GM18951 (cell line): ENCODE data around the gene KCTD20.

Experiments
- POLR2A ChIP-seq: IDR thresholded peaks from 4 replicates; pipeline ENCODE4 v1.6.1; 2011; ENCODE audit warnings: mild to moderate bottlenecking; ENCODE audit not compliant: insufficient read length, insufficient read depth; ENCODE audit errors: extremely low read depth
- in situ Hi-C: fragments of 300-500 bp; cut with MboI; formaldehyde crosslinking; loops from one replicate; pipeline ENCODE4 v1.12.0; 2022; ENCODE audit warnings: low sequenced_read_pairs, mixed read lengths, inconsistent platforms; ENCODE audit not compliant: unreplicated experiment

Gene KCTD20

GRCh38 chr6:36492621-36493020 is 49.8 kb downstream of the KCTD20 start:
- no peak for TF ChIP-seq POLR2A
- in situ Hi-C loops, result no loop called here

GRCh38 chr6:36493319-36493718 is 50.5 kb downstream of the KCTD20 start:
- no peak for TF ChIP-seq POLR2A
- in situ Hi-C loops, result no loop called here

- TF ChIP-seq POLR2A, result no peak
- in situ Hi-C loops, result no loop called here
Measured at GRCh38 chr6:36493859-36494258, 51.1 kb downstream of the KCTD20 start.

- in situ Hi-C loops, result no loop called here
- TF ChIP-seq POLR2A, result no peak
Measured at GRCh38 chr6:36495086-36495485, 52.3 kb downstream of the KCTD20 start.

DNA sequence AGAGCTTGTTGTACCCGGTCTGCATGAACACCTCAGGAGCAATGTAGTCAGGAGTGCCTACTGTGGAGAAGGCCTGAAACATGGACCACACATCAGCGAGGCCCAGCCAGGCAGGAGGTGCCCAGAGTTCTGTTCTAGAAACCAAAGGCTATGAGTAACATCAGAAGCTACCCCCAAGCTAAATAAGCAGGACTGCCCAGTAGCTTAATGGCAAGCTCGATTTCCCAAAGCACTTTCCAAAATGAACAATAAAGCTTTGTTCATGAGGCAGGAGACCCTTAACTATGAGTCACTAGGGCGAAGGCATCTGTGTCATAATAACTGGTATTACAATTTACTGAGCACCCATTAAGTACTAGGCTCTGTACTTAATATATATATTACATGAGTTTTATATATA is 57.1 kb downstream of the KCTD20 start:
- in situ Hi-C loops, result no loop called here
- no peak for TF ChIP-seq POLR2A

GRCh38 chr6:36501686-36502085 is 58.9 kb downstream of the KCTD20 start:
- TF ChIP-seq POLR2A, result no peak
- in situ Hi-C loops, result no loop called here

DNA sequence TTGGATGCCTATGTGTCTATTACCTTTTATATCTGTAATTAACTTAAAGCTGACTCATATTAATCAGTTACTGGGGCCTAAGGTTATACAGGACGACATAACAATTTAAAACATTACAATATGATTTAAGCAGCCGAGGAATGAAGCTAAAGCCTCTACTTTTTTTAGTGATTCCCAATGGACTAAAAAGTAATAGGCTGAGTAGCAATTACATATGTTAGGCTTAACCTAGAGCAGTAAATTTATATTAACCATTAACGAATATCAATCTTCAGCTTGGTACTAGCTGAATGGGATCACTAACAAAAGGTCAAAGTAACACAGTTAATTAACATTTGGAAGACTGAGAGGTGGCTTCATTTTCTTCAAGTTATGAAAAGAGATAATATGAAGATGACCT is 61.4 kb downstream of the KCTD20 start:
- in situ Hi-C loops, result no loop called here
- TF ChIP-seq POLR2A, result no peak

DNA sequence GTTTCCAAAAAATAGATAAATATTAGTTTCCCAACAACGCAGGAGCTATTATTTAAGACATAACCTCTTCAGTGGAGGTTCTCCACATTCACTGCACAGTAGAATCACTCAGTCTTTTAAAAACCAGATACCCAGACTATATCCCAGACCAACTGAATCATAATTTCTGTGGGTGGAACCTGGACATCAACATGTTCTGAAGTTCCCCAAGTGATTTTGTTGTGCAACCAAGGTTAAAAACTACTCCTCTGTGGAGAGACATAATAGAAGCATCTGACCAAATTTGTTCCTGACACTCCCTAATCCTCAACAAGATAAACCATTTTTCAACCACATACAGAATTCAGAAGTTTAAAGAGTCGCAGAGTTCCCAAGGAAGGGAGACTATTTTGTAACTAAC is 62.2 kb downstream of the KCTD20 start:
- no peak for TF ChIP-seq POLR2A
- in situ Hi-C loops, result no loop called here

GRCh38 chr6:36505744-36506534 is 63.1 kb downstream of the KCTD20 start:
- no peak for TF ChIP-seq POLR2A
- in situ Hi-C loops, result no loop called here

- no peak for TF ChIP-seq POLR2A
- in situ Hi-C loops, result no loop called here
Measured at GRCh38 chr6:36506611-36507010, 63.8 kb downstream of the KCTD20 start.

- in situ Hi-C loops, result no loop called here
- no peak for TF ChIP-seq POLR2A
Measured at GRCh38 chr6:36508532-36508931, 65.7 kb downstream of the KCTD20 start.

DNA sequence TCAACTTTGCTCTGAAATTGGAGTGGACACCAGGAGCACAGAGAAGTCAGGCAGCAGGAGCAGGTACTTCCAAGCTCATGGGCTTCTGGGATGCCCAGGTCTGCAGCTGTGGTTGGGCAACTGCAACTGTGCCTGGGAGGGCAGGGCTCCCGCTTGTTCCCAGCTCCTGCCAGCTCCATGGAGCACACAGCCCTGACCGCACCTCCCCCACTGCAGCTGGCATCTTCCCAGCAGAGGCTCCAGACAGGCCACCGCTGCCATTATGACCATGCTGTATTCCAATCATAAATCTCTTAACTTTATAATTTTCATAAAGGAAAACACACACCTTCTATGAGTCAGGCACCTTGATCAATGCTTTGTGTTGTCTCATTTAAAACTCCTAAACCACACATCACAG is 67.6 kb downstream of the KCTD20 start:
- in situ Hi-C loops, result no loop called here
- no peak for TF ChIP-seq POLR2A

DNA sequence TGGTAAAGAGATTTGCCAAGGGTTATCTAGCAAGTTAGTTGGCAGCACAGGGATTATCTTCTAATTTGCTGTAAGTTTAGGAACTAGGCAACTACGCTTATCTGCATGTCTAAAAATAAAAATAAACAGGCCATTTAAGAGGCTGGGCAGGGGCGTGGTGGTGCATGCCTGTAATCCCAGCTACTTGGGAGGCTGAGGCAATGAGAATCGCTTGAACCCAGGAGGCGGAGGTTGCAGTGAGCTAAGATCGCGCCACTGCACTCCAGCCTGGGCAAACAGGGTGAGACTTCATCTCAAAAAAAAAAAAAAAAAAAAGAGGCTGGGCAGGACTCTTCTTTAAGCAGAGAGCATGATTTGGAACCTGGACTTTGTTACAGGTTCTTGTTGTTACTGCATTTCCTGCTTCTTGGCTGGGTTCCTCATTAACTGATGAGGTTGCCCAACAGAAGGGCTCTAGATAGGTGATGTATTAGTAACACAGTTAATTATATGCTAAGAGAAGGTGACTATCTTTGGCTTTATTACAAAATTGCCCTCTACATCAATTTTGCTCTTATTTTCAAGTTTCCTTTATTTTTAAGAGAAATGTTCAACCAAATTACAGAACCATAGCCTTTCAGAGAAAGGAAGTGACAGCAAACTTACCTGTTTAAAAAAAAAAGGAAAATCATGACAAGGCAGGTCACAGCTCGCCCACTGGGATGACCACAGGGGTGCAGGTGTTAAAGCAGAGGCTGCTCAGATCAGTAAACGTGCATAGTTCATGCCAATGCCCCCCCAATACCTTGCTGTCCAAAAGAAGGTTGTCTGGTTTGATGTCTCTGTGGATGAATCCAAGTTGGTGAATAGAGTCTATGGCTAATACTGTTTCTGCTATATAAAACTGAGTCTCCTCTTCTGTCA is 72.0 kb downstream of the KCTD20 start:
- in situ Hi-C loops, result no loop called here
- TF ChIP-seq POLR2A, result no peak

DNA sequence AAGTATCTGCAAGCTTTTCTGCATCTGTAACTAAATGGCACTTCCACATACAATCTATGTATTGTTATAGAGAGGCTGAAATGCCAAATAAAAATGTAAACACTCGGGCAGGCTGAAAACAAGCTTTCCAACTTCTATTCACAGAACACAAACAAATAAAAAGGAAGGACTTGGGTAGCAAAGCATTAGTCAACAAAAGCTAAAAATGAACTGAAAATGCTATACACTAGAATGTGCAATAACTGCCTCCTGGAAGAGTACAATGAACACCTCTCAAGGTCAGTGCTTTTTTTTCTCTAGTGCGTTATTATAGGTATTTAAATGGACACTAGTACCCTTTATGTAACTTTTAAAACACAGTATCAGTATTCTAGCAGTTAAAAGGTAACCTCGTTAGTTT is 73.0 kb downstream of the KCTD20 start:
- TF ChIP-seq POLR2A, result no peak
- in situ Hi-C loops, result no loop called here

- in situ Hi-C loops, result no loop called here
- no peak for TF ChIP-seq POLR2A
Measured at GRCh38 chr6:36516559-36516958, 73.8 kb downstream of the KCTD20 start.
